Activated CD4-positive, alpha-beta T cell treated with anti-CD3 and anti-CD28 coated beads, Interleukin-2, amount 10 ng/mL, durations not matched to agents 7 days and 5 days (primary cell): ENCODE data around the gene PCGF3. TPM values are rescaled to one million over a fixed set of nuclear protein-coding genes. Genes with fewer than 3 reads are reported as not detected.

ENCODE experiments used
- CTCF ChIA-PET: fragments of 350-600 bp; sonication (Branson Sonifier 250); formaldehyde crosslinking; loops from one replicate; lab custom pipeline; 2021; ENCODE audit warnings: antibody characterized with exemption; lab: Charles Lee
- POLR2A ChIA-PET: fragments of 350-600 bp; sonication (Branson Sonifier 250); formaldehyde crosslinking; loops from one replicate; lab custom pipeline; 2021; ENCODE audit warnings: antibody characterized with exemption; lab: Charles Lee
- DNase-seq: peaks from one replicate; pipeline ENCODE4 v3.0.0-alpha.2; 2020
- H3K27ac Mint-ChIP-seq: one replicate; pipeline ENCODE4 v1.8.0; 2021; ENCODE audit warnings: mild to moderate bottlenecking, moderate library complexity, mixed read lengths
- H3K27me3 Mint-ChIP-seq: one replicate; pipeline ENCODE4 v1.8.0; 2021; ENCODE audit warnings: mixed read lengths
- H3K36me3 Mint-ChIP-seq: one replicate; pipeline ENCODE4 v1.8.0; 2021; ENCODE audit warnings: low read depth, mixed read lengths
- H3K4me1 Mint-ChIP-seq: one replicate; pipeline ENCODE4 v1.8.0; 2021; ENCODE audit warnings: mixed read lengths
- H3K4me3 Mint-ChIP-seq: one replicate; pipeline ENCODE4 v1.8.0; 2021; ENCODE audit warnings: mild to moderate bottlenecking, moderate library complexity, mixed read lengths
- H3K9me3 Mint-ChIP-seq: one replicate; pipeline ENCODE4 v1.8.0; 2021; ENCODE audit warnings: mixed read lengths
- total RNA-seq, 2 experiments: library from RNA; stranded (reverse); gene quantifications; one replicate each; pipeline ENCODE4 v1.2.3, GENCODE V29; 2021

PCGF3 gene
- total RNA-seq, 2 experiments from 2014 or later = 34.9 to 36.8 TPM

GRCh38 chr4:680928-681645 is 24.5 kb upstream of the PCGF3 start:
- POLR2A ChIA-PET = no interaction called here
- Mint-ChIP-seq H3K27ac (peak overlapping the region; percentile 69), H3K9me3 (no peaks in the 10 kb centered on the region), H3K27me3 (no peaks in the 10 kb centered on the region), H3K4me1 (peaks cover 10% of the 10 kb centered on the region), H3K36me3 (no peaks in the 10 kb centered on the region), H3K4me3 (peak overlapping the region; percentile 32)
- DNase-seq = peak; percentile 46
- CTCF ChIA-PET = interaction anchor here (1.1 kb wide), 1 partner anchor 18 kb away, joined by 3 read pairs; no protein-coding TSS in a partner anchor

GRCh38 chr4:681736-682451 is 23.7 kb upstream of the PCGF3 start:
- Mint-ChIP-seq H3K9me3 (no peaks in the 10 kb centered on the region), H3K36me3 (no peaks in the 10 kb centered on the region), H3K27me3 (no peaks in the 10 kb centered on the region), H3K4me3 (no peak overlapping the region), H3K27ac (no peak overlapping the region), H3K4me1 (peaks cover 10% of the 10 kb centered on the region)
- ChIA-PET POLR2A (no interaction called here), CTCF (no interaction called here)
- DNase-seq = no peak

DNA sequence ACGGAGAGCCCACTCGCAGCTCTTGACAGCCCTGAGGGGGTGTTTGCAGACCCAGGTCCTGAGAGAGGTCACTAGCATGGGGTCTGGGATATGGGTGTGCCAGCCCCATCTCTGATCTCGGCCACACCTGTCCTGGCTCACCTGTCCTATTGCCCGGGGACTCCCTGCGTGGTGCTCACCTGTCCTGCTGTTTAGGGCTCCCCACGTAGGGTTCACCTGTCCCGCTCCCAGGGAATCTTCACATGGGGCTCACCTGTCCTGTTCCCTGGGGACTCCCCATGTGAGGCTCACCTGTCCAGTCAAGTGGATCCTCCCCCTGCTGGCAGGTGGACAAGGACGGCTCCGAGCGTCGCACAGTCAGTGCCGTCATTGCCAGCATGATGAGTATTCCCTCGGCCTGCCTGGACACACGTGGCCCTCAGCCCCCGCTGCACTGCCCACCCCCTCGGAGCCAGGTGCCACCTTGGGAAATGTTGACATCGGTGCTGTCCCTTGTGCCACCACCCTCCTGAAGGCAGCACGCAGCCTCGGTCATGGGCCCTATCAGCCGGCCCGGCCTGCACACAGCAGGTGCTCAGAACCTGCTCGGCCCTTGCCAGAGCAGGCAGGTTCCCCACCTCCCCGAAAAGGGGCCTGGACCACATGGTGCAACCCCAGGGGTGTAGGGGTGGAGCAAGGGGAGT is 23.0 kb upstream of the PCGF3 start:
- ChIA-PET POLR2A (no interaction called here), CTCF (no interaction called here)
- H3K36me3 Mint-ChIP-seq = no peaks in the 10 kb centered on the region
- peaks cover 1% of the 10 kb centered on the region for H3K27me3 Mint-ChIP-seq
- H3K4me3 Mint-ChIP-seq = no peak overlapping the region
- no peak for DNase-seq
- H3K4me1 Mint-ChIP-seq = peaks cover 10% of the 10 kb centered on the region
- H3K9me3 Mint-ChIP-seq = no peaks in the 10 kb centered on the region
- H3K27ac Mint-ChIP-seq = no peak overlapping the region

GRCh38 chr4:683247-683897 is 22.3 kb upstream of the PCGF3 start:
- no peaks in the 10 kb centered on the region for H3K9me3 Mint-ChIP-seq
- peaks cover 10% of the 10 kb centered on the region for H3K4me1 Mint-ChIP-seq
- H3K27ac Mint-ChIP-seq = no peak overlapping the region
- H3K36me3 Mint-ChIP-seq = no peaks in the 10 kb centered on the region
- peaks cover 5% of the 10 kb centered on the region for H3K27me3 Mint-ChIP-seq
- ChIA-PET CTCF (interaction anchor here (0.7 to 2.2 kb wide), 5 partner anchors 10 to 19 kb away, joined by 3 to 13 read pairs (median 4); partner anchors contain the start of genes ATP5ME and MYL5), POLR2A (no interaction called here)
- no peak overlapping the region for H3K4me3 Mint-ChIP-seq
- no peak for DNase-seq

DNA sequence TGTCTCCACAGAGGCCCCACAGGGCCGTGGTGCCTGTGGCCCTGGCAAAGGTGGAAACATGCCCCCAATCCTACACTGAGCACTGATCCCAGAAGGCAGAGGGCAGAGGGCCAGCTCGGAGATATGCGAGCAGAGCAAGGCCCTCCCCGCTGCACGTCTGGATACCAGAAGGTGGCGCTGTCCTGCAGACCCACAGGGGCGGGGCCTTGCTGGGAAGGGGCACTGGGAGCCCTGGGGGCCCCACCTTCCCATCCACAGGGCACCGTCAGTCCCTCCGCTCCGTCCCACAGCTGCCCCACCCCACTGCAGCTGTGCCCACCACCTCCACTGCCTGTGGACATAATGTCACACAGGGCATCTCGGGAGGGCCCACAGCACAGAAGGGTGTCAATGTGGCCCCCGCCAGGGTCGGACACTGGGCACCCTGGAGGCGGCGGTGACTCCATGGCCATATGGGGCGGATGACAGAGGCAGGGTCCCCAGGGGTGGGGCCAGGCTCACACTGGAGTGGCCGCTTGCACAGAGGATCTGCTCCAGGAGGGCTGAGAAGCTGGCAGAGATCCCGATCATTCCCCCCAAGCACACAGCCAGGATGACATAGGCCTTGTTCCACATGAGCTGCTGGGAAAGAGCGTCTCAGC is 21.5 kb upstream of the PCGF3 start:
- H3K27me3 Mint-ChIP-seq = peaks cover 5% of the 10 kb centered on the region
- no peak overlapping the region for H3K27ac Mint-ChIP-seq
- H3K4me3 Mint-ChIP-seq = no peak overlapping the region
- ChIA-PET CTCF (interaction anchor here (0.6 to 2.2 kb wide), 6 partner anchors 10 to 20 kb away, joined by 3 to 13 read pairs (median 4); partner anchors contain the start of genes ATP5ME and MYL5), POLR2A (no interaction called here)
- no peaks in the 10 kb centered on the region for H3K36me3 Mint-ChIP-seq
- DNase-seq = peak; percentile 39
- H3K9me3 Mint-ChIP-seq = no peaks in the 10 kb centered on the region
- peaks cover 10% of the 10 kb centered on the region for H3K4me1 Mint-ChIP-seq

DNA sequence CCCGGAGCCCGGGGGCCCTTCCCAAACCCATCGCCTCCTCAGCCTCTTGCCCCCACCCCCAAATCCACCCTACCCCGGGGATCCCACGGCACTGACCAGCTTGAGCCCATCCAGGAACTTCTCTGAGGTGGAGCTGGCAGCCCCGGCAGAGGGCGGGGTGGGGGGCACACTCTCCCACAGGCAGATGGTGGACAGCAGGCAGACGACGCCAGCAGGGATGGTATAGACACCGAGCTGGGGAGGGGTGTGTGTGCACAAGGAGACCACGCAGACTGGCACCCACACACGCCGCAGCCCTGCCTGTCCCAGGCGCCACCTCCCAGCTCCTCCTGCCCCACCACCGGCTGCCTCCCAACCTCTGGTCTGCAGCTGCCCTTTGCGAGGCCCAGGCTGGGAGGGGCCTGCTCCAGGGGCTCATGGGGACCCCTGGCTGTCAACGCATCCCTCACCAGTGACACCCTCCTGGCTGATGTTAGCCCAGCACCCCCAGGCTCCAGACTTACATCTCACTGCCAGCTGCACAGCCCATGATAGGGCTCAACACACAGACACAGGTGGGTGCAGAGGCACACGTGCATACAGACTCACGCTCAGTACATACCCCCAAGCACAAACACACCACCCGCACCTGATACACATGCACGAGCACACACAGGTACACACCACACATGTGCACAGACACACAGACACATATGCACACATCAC is 20.9 kb upstream of the PCGF3 start:
- CTCF ChIA-PET = interaction anchor here (0.6 to 2.2 kb wide), 5 partner anchors 11 to 19 kb away, joined by 4 to 13 read pairs (median 7); partner anchors contain the start of genes ATP5ME and MYL5
- no peak for DNase-seq
- Mint-ChIP-seq H3K27me3 (peaks cover 5% of the 10 kb centered on the region), H3K36me3 (no peaks in the 10 kb centered on the region), H3K27ac (no peak overlapping the region), H3K4me1 (peaks cover 9% of the 10 kb centered on the region), H3K4me3 (no peak overlapping the region), H3K9me3 (no peaks in the 10 kb centered on the region)
- POLR2A ChIA-PET = no interaction called here

DNA sequence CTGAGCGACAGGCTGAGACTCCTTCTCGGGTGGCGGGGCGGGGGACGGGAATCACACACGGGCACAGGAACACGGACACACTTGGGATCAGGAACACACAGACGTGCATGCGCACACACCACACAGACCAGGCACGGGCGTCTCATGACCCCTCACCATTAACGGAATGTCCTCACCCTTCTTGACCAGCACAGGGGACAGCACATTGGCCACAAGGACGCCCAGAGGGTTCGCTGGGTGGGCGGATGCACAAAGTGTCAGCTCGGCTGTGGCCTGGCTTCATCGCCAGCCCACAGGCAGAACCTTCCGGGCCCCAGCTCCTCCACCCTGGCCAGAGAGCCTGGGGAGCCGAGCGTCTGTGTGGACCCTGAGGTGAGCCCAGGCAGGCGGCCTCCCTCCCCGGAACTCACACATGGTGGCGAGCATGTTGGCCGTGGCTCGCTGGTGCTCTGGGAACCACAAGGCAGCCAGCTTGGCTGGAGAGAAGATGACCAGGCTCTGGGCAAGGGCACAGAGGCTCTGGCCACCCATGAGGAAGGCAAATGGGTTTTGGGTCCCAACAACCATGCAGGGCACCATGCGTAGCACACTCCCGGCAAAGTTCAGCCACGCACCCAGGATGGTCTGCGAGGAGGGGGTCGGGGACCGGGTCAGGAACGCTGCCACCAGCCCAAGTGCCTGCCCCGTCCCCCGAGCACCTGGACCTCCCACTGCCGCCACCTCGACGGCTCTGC is 19.8 kb upstream of the PCGF3 start:
- DNase-seq = no peak
- peaks cover 2% of the 10 kb centered on the region for H3K4me1 Mint-ChIP-seq
- no peak overlapping the region for H3K27ac Mint-ChIP-seq
- no peaks in the 10 kb centered on the region for H3K9me3 Mint-ChIP-seq
- peaks cover 12% of the 10 kb centered on the region for H3K27me3 Mint-ChIP-seq
- no peaks in the 10 kb centered on the region for H3K36me3 Mint-ChIP-seq
- H3K4me3 Mint-ChIP-seq = no peak overlapping the region
- CTCF ChIA-PET = interaction anchor here (0.6 to 2.2 kb wide), 3 partner anchors 13 to 35 kb away, joined by 4 to 8 read pairs (median 5); no protein-coding TSS in a partner anchor
- POLR2A ChIA-PET = no interaction called here

- ChIA-PET CTCF (interaction anchor here (1.3 to 2.2 kb wide), 2 partner anchors 13 to 15 kb away, joined by 4 to 8 read pairs; no protein-coding TSS in a partner anchor), POLR2A (no interaction called here)
- Mint-ChIP-seq H3K4me1 (peaks cover 1% of the 10 kb centered on the region), H3K4me3 (no peak overlapping the region), H3K36me3 (no peaks in the 10 kb centered on the region), H3K9me3 (no peaks in the 10 kb centered on the region), H3K27me3 (peaks cover 12% of the 10 kb centered on the region), H3K27ac (no peak overlapping the region)
- DNase-seq = no peak
Measured at GRCh38 chr4:686413-687040, 19.1 kb upstream of the PCGF3 start.

GRCh38 chr4:687048-687970 is 18.3 kb upstream of the PCGF3 start:
- ChIA-PET POLR2A (no interaction called here), CTCF (interaction anchor here (1.3 to 2.2 kb wide), 2 partner anchors 12 to 16 kb away, joined by 4 to 8 read pairs; no protein-coding TSS in a partner anchor)
- no peaks in the 10 kb centered on the region for H3K36me3 Mint-ChIP-seq
- peaks cover 12% of the 10 kb centered on the region for H3K27me3 Mint-ChIP-seq
- no peak overlapping the region for H3K4me3 Mint-ChIP-seq
- H3K27ac Mint-ChIP-seq = no peak overlapping the region
- DNase-seq = no peak
- H3K4me1 Mint-ChIP-seq = peaks cover 1% of the 10 kb centered on the region
- H3K9me3 Mint-ChIP-seq = no peaks in the 10 kb centered on the region
